AG20443 (cell line): ENCODE data around the gene AP4M1.

ENCODE experiments used
- DNase-seq: peaks from one replicate; pipeline ENCODE4 v3.0.0; 2012; ENCODE audit warnings: low spot score, mixed read lengths

AP4M1 gene

GRCh38 chr7:100130608-100131453 lies 29.4 kb downstream of the AP4M1 start:
- DNase-seq, result peak; percentile 80

DNA sequence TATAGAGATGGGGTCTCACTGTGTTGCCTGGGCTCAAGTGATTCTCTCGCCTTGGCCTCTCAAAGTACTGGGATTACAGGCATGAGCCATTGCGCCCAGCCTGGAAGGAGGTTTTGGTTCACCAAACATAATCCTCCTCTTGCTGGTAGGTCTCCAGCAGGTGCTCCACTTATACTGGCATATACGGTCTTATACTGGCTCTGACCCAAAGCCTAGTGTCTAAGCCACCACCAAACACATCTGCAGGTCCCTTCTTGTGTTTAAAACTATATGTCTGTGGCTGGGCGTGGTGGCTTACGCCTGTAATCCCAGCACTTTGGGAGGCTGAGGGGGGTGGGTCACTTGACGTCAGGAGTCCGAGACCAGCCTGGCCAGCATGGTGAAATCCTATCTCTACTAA lies 30.7 kb downstream of the AP4M1 start:
- DNase-seq, result no peak

DNA sequence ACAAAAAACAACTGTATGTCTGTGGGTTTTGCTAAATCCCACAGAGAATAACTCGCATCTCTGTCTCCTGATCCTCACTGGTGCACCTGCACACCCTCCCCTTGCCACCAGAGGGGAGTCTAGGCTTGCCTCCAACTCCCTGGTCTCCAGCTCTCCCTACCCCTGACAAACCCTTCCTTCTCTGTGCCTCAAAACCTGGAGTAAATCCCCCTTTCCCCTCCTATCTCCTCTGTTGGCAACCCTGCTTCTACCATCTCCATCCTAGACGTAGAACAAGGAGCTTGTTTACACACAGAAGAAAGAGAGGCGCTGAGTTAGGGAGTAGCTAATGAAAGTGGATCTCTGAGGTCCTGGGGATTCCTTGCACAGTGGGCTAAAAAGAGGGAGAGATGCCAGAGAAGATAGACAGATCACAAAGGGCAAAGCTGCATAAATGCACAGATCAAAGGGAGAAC lies 31.3 kb downstream of the AP4M1 start:
- DNase-seq, result peak; percentile 80

DNA sequence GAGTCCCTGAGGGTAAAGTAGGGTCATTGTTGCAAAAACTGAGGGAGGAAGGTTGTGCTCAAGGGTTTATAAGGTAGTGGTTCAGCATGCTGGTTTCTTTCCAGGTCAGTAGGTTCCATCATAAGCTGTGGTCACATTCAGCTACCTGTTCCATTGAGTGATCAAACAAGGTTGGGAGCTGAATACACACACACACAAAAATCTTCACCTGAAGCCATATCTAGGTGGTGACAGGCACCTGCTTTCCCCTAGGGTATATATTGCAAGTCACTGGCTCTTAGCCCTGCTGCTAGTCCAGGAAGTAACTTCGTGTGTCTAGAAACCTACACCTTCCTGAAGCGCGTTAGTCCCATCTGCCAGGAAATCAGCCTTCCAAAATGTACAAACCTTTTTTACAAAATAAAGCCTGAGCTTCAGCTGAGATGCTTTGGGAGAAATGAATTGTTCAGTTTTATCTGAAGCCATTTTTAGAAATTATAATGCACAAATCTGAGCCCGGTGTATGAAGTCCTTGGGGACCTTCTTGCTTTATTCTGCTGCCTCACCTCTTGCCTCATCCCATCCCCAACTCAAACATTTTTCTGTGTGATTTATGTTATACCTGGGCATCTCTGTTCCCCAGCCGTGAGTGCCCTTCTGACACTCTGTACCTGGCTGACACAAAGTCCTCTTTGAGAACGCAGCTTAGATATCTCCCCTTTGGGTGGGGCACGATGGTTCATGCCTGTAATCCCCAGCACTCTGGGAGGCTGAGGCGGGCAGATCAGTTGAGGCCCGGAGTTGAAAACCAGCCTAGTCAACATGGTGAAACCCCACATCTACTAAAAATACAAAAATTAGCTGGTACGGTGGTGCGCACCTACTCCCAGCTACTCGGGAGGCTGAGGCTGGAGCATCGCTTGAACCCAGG lies 36.7 kb downstream of the AP4M1 start:
- DNase-seq, result no peak

GRCh38 chr7:100141555-100141949 lies 40.1 kb downstream of the AP4M1 start:
- DNase-seq, result no peak

DNA sequence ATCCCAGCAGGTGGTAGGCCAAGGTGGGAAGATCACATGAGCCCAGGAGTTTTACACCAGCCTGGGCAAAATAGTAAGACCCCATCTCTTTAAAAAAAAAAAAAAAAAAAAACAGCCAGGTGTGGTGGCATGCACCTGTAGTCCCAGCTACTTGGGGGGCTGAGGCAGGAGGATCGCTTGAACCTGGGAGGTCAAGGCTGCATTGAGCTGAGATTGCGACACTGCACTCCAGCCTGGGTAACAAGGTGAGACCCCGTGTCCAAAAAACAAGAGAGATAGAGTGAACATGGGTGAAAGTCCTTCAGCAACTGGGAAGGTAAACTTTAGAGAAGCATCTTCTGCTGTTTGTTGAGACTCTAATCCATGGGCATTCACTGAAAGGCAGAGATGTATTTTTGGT lies 41.0 kb downstream of the AP4M1 start:
- DNase-seq, result no peak

- DNase-seq, result peak; percentile 55
Measured at GRCh38 chr7:100146350-100146749, 44.9 kb downstream of the AP4M1 start.

DNA sequence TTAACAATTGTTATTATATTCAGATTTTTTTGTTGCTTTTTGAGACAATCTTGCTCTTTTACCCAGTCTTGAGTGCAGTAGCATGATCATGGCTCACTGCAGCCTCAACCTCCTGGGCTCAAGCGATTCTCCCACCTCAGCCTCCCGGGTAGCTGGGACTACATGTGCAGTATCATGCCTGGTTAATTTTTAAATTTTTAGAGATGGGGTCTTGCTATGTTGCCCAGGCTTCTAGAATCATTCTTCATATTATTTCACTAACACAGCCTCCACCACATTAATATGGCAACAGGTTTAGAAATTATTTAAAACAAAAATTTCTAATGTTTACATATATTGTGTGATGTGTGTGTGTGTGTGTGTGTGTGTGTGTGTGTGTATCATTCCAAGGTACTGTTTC lies 45.8 kb downstream of the AP4M1 start:
- no peak for DNase-seq

- no peak for DNase-seq
Measured at GRCh38 chr7:100148225-100148558, 46.7 kb downstream of the AP4M1 start.

GRCh38 chr7:100148559-100149328 lies 47.3 kb downstream of the AP4M1 start, which contains the start of gene LAMTOR4:
Gene LAMTOR4, plus strand, starts transcription at chr7:100148918. Its CDS starts 55 bp downstream, at chr7:100148973.
- peak; percentile 98 for DNase-seq

GRCh38 chr7:100152404-100152803 lies 51.0 kb downstream of the AP4M1 start:
- DNase-seq, result no peak

GRCh38 chr7:100152937-100153666 lies 51.7 kb downstream of the AP4M1 start:
- peak; percentile 1 for DNase-seq

DNA sequence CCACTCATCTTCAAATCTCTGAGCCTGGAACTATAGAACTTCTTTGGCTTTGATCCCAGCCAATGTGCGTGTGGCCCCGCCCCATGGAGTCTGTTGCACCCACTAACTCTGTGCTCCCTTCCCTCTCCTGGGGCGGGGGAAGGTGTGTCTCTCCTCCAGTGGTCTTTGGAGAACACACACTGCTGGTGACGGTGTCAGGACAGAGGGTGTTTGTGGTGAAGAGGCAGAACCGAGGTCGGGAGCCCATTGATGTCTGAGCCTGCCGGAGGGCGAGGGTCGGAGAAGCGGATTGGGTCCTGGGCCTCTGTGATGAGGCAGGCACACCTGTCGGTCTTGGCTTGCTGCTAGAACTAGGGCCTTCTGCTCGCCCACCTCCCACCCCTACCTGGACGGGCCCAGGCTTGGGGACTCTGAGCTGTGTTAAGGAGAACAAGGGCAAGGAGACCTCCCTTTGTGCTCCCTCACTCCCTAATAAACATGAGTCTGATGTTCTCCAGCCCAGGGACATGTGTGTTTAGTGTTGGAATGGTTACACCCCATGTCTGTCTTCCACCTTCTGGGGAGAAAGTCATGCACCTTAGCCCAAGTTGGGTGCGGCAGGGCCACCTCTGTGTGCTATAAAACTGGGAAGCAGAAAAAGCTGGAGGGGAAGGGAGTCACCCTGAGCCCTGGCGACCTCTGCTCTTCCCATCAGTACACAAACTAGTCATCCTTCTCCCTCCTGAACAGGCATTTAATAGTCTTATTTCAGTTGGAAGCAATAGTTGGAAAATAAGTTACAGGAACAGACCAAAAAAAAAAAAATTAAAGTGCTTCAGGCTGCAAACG lies 52.5 kb downstream of the AP4M1 start:
- DNase-seq, result peak; percentile 6

GRCh38 chr7:100154651-100155491 lies 53.4 kb downstream of the AP4M1 start:
- peak; percentile 10 for DNase-seq

DNA sequence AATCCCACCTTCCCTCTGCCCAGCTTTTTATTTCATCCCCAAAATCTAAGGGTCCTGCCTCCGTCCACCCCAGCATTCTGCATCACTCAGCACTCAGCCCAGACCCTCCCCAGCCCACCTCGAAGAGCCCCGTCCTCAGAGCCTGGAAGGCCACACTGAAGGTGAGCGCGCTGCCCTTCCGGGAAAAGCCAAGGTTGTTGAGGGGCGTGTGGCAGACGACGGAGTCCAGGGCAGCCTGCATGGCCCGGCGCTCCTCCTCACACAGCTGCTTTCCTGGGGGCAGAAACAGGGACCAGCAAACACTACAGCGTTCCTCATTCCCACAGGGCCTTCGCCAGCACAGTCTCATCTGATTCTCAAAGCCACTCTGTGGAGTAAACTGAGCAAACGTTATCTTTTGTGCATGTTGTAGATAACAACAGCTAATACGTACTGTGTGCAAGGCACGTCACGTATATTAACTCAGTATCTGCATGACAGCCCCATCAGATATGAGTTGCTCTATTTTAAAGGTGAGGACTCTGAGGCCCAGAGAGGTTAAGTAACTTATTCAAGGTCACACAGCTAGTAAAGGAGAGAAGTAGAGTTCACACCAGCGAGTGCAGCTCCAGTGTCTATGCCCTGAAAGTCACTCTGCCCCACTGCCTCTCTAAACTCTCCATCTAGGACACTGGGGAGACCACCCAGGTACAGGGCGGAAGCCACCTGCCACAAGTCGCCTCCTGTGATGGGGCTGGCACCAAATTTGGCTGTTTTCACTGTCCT lies 54.3 kb downstream of the AP4M1 start:
- DNase-seq, result peak; percentile 2

- peak; percentile 7 for DNase-seq
Measured at GRCh38 chr7:100156331-100157068, 55.1 kb downstream of the AP4M1 start.

- DNase-seq, result no peak
Measured at GRCh38 chr7:100157069-100157333, 55.6 kb downstream of the AP4M1 start.
